Large intestine (tissue), 3 donors: ENCODE data around the gene PIK3C2B. TPM values are rescaled to one million over a fixed set of nuclear protein-coding genes. Genes with fewer than 3 reads are reported as not detected.
A peak's percentile ranks its signal among the peaks of the same experiment; 100 is the strongest.

ENCODE experiments used
- DNase-seq, 2 donors: peaks; one replicate each; pipeline versions ENCODE4 v3.0.0 to v3.0.0-alpha.2; 2013
- H3K27ac ChIP-seq: one replicate; pipeline ENCODE4 v1.5.1; 2013; ENCODE audit warnings: low read length
- H3K27me3 ChIP-seq: 2 replicates; pipeline ENCODE4 v1.6.1; 2013; ENCODE audit warnings: low read length; ENCODE audit not compliant: control insufficient read depth, insufficient read depth
- H3K36me3 ChIP-seq: 2 replicates; pipeline ENCODE4 v1.6.1; 2013; ENCODE audit warnings: low read length; ENCODE audit not compliant: control insufficient read depth, insufficient read depth
- H3K4me1 ChIP-seq: one replicate; pipeline ENCODE4 v1.6.1; 2013; ENCODE audit warnings: low read length; ENCODE audit not compliant: control insufficient read depth, insufficient read depth
- H3K4me3 ChIP-seq: one replicate; pipeline ENCODE4 v1.5.1; 2013; ENCODE audit warnings: low read length
- H3K9me3 ChIP-seq: one replicate; pipeline ENCODE4 v1.6.1; 2013; ENCODE audit warnings: mild to moderate bottlenecking, low read depth, low read length, moderate library complexity; ENCODE audit not compliant: control insufficient read depth
- WGBS: methylation state at CpG from one replicate; pipeline ENCODE4 v1.1.5; 2013; ENCODE audit warnings: low lambda C conversion rate; ENCODE audit not compliant: insufficient coverage; 5-methylcytosine and 5-hydroxymethylcytosine counted together
- polyA plus RNA-seq: library from polyadenylated mRNA; unstranded; fragments of 120-200 nt; gene quantifications from one replicate; pipeline ENCODE4 v1.2.1, GENCODE V29; 2013

The PIK3C2B gene
- polyA plus RNA-seq, 1 donor, result 26.3 TPM

DNA sequence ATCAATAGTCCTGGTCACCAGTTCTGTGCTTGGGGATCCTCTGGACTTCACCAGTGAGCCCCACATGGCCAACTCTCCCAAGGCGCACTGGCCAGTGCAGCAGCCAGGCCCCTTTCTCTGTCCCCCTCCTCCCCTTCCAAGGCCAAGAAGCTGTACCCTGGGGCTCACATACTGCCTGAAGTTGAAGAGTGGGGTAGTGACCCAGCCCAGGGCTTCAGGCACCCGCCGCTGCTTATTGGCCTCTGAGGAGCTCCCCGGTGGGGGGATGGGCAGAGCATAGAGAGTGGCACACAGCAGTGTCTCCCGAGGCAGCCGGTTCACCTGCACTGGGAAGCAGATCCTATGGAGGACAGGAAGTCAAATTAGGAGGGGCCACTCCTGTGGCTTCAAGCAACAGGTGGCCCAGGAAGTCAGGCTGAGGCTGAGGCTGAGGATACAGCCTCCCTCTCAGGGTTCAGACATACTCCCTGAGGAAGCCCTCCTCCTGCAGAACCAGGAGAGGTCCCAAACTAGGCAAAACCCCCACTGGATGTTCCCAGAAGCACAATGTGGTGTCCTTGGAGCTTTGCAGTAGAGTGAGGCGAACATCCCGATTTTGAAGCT is 44.8 kb downstream of the PIK3C2B start:
- H3K9me3 ChIP-seq, result no peaks in the 10 kb centered on the region
- no CpG with 5 or more reads among the region's 8 CpGs for WGBS
- H3K36me3 ChIP-seq, result peaks cover 57% of the 10 kb centered on the region
- H3K27me3 ChIP-seq, result no peaks in the 10 kb centered on the region
- peaks cover 60% of the 10 kb centered on the region for H3K4me1 ChIP-seq
- peak in 1 of 2 donors; percentile 17 for DNase-seq
- H3K27ac ChIP-seq, result peak overlapping the region; percentile 99
- H3K4me3 ChIP-seq, result no peak overlapping the region

DNA sequence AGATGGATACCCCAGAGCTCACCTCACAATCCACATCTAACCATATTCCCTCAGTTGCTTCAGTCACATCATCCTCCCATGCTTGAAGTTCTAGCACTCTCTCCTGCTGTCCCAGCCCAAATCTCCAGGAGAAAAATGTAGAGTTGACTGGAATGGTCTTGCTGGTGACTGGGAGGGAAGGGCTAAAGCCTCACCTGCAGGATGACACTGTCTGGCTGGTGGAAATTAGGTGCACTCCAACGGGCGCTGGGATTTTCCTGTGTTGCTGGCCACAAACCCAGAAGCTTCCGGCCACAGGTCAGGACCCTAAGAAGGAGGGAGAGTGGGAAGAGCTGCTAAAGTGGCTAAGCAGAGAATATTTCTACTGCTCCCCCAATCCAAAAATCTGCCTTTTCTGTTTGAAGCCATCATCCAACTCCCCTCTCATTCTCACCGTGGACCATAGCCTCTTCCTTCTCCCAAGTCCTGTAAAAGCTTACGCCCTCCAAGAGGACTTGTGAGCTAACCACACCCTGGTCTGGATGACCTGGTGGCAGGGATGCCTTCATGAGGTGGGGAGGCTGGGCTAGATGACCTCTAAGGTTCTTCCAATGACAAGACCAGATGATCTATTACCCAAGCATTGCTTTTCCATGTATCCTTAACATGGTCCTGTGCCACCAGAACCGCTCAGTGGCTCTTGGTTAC is 45.5 kb downstream of the PIK3C2B start:
- H3K36me3 ChIP-seq, result peaks cover 59% of the 10 kb centered on the region
- no peaks in the 10 kb centered on the region for H3K27me3 ChIP-seq
- peak overlapping the region; percentile 99 for H3K27ac ChIP-seq
- no CpG with 5 or more reads among the region's 6 CpGs for WGBS
- peak in 1 of 2 donors; percentile 37 for DNase-seq
- H3K4me3 ChIP-seq, result no peak overlapping the region
- H3K4me1 ChIP-seq, result peaks cover 60% of the 10 kb centered on the region
- H3K9me3 ChIP-seq, result no peaks in the 10 kb centered on the region

DNA sequence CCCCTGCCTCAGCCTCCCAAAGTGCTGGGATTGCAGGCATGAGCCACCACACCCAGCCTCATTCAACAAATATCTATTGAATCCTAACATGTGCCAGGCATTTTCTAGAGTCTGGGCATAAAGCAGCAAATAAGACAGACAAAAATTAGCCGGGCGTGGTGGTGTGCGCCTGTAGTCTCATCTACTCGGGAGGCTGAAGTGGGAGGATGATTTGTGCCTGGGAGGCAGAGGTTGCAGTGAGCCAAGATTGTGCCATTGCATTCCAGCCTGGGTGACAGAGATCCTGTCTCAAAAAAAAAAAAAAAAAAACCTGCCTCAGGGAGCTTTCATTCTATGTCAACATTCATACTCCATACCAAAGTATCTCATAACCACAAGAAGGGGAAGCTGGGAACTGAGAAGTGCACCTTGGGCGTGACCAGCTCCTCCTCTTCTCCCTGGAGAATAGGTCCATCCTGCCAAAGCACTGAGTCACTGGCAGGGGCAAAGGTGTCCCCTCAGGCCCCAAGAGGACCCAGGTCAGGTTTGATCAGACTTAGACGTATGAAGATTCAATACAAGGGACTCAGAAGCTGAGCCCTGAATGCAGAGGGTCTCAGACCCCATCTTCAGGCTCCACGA is 46.2 kb downstream of the PIK3C2B start:
- DNase-seq, result peak; percentile 75 to 91
- H3K4me3 ChIP-seq, result no peak overlapping the region
- H3K36me3 ChIP-seq, result peaks cover 62% of the 10 kb centered on the region
- peak overlapping the region; percentile 99 for H3K27ac ChIP-seq
- H3K4me1 ChIP-seq, result peaks cover 60% of the 10 kb centered on the region
- H3K27me3 ChIP-seq, result no peaks in the 10 kb centered on the region
- no peaks in the 10 kb centered on the region for H3K9me3 ChIP-seq
- no CpG with 5 or more reads among the region's 7 CpGs for WGBS

DNA sequence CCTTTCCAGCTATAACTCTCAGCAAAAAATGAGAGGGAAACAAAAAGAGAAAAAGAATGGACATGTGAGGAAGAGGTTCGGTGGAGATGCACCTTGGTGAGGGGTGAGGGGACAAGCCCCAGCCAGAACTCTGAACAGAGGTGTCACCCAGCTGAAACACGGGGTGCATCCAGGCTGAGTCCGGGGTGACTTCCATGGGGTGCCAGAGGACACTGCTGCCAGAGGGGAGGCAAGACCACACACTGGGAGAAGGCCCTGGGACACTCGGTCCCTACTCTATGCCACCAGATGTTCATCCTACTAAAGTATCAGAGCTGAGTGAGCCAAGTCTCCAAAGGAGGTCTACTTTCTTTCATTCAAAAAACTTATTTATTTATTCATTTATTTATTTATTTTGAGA is 46.9 kb downstream of the PIK3C2B start:
- Histone ChIP-seq H3K27ac (no peak overlapping the region), H3K9me3 (no peaks in the 10 kb centered on the region), H3K4me3 (no peak overlapping the region), H3K36me3 (peaks cover 62% of the 10 kb centered on the region), H3K27me3 (no peaks in the 10 kb centered on the region), H3K4me1 (peaks cover 56% of the 10 kb centered on the region)
- 100% methylated on average over 1 of the region's 4 CpGs for WGBS
- DNase-seq, result no peak

DNA sequence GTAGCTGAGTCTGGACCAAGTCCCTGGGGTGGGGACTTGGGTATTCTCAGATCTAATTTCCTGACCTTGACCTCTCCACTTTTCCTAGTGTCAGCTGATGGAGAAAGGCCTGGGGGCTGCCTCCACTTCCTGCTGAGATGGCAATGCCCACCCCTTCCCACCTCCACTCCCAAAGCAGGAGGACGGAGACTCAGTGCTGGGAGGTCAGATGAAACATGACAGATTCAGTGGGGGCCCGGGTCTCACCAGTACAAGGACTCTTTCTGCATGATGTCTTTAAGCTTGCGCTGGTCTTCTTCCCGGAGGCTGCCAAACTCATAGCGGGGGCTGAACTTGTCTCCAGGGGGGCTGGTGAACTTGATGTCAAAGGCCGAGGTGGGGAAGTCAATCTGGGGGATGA is 47.4 kb downstream of the PIK3C2B start:
- Histone ChIP-seq H3K27me3 (no peaks in the 10 kb centered on the region), H3K27ac (no peak overlapping the region), H3K4me1 (peaks cover 51% of the 10 kb centered on the region), H3K36me3 (peaks cover 67% of the 10 kb centered on the region), H3K9me3 (no peaks in the 10 kb centered on the region), H3K4me3 (no peak overlapping the region)
- 75% methylated on average over 2 of the region's 6 CpGs for WGBS
- DNase-seq, result no peak

DNA sequence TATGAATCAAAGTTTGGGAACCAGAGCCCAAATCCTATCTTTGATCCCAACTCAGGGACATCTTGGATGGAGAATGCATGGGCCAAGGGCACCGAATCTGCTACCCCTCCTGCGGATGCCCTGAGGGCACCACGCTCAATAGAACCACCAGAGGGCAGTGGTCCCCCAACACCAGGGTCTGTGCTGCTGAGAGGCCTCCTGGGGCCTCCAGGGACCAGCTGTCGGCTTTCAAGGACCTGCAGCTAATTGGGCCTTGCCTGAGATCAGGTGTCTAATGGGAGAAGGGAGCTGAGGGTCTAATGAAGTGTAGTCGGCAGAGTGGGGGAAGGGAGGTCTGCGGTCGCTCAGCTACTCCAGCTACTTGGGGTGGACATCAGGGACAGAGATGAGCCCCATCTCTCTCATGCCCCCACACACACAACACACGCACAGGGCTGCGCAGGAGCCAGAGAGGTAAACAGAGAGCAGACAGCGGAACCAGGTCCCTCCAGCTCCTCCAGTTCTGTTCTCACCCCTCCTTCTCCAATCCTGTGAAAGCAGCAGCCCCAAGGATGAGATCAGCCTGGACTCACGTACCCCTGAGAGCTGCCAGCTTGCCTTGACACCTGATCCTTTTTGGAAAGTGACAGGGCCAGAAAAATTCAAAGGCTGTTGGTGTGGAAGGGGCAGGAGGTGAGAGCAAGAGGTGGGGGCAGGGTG is 48.0 kb downstream of the PIK3C2B start:
- H3K36me3 ChIP-seq, result peaks cover 68% of the 10 kb centered on the region
- no peak overlapping the region for H3K27ac ChIP-seq
- H3K27me3 ChIP-seq, result no peaks in the 10 kb centered on the region
- H3K4me1 ChIP-seq, result peaks cover 45% of the 10 kb centered on the region
- DNase-seq, result peak; percentile 69 to 73
- H3K4me3 ChIP-seq, result no peak overlapping the region
- WGBS, result no CpG with 5 or more reads among the region's 11 CpGs
- H3K9me3 ChIP-seq, result no peaks in the 10 kb centered on the region

DNA sequence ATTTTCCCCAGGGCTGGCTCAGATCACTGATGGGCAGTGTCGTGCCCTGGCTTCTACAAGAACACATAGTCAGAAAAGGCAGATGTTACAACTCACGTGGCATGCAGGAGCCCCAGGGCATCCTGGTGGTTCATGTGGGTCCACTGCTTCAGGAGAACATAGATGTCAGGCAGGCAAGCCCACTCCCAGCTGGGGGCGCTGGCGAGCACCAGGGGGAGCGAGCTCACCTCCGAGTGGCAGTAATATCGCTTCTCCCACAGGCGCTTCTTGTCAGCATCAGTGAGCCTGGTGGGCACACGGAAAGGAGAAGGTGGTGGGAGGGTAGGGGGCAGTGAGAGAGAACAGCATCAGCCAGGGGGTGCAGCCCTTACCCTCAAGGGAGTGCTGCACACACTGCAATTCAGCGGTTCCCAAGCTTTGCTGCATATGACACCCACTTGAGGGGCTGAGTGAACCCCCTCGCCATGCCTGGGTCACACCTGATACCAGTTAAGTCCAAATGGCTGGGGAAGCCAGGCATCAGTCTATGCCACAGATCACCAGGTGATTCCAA is 48.7 kb downstream of the PIK3C2B start:
- no peaks in the 10 kb centered on the region for H3K9me3 ChIP-seq
- no peaks in the 10 kb centered on the region for H3K27me3 ChIP-seq
- H3K4me3 ChIP-seq, result no peak overlapping the region
- DNase-seq, result peak in 1 of 2 donors; percentile 20
- H3K4me1 ChIP-seq, result peaks cover 38% of the 10 kb centered on the region
- H3K27ac ChIP-seq, result no peak overlapping the region
- peaks cover 73% of the 10 kb centered on the region for H3K36me3 ChIP-seq
- no CpG with 5 or more reads among the region's 11 CpGs for WGBS

Other genes with a start within 250 kb of the PIK3C2B start
- gene PLEKHA6, start 134.9 kb downstream of the PIK3C2B start, polyA plus RNA-seq, result 59.3 TPM
- 46.4 TPM for gene PPP1R15B, start 83.0 kb downstream of the PIK3C2B start, polyA plus RNA-seq
- gene MDM4, start 21.6 kb upstream of the PIK3C2B start, polyA plus RNA-seq, result 40.1 TPM
- gene LRRN2, start 190.9 kb upstream of the PIK3C2B start, polyA plus RNA-seq, result 5.9 TPM